DMS153 (cell line): Measurements from ENCODE around the gene KCTD5.
"Not testable (repeated sequence)": the region's sequence is repeated elsewhere in the genome, so short reads cannot be mapped to it uniquely, and the experiment has no call there.

Experiments used
- DNase-seq: peaks from one replicate; lab custom pipeline; 2025; lab: John Stamatoyannopoulos, UW

Gene KCTD5

DNA sequence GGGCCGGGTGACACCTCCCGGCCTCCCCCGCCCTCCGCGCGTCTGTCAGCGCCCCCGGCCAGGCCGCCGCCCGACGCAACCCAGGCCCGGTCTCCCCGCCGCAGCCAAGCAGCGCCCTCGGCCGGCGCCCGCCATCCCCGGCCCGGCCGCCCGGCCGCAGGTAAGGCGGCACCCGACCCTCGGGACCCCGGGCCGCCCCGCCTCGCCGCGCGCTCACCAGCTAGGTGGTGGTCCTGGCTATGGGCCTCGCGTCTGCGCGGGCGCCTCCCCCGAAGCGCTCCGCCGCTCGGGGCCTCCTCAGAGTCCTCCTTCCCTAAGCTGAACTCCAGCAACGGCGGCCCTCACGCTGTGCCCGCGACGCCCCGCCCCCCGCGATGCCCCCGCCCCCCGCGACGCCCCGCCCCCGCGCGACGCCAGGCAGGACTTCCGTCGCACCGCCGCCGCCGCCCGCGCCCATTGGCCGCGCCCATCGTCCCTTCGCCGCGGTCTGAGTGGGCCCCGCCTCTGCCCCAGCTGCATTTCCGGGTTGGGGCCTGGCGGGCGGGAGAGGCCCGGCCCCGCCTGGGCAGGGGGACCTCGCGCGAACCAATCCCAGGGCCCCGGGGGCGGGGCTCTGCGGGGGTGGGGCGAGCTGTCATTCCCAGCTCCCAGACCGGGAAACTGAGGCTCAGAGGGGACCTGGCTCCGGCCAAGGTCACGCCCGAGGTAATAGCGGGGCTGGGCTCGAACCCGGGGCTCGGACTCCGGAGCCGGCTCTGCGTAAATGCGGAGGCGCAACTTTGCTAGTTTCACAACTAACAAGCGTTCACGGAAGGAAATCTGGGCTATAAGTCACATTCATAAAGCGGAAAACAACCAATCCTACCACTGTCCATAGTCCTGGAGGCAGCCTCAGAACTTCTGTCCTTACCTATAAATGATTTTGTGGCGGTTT, 9.0 kb upstream of the KCTD5 start:
- DNase-seq = peak; percentile 81

- DNase-seq = no peak
Measured at GRCh38 chr16:2675021-2675420, 7.3 kb upstream of the KCTD5 start.

DNA sequence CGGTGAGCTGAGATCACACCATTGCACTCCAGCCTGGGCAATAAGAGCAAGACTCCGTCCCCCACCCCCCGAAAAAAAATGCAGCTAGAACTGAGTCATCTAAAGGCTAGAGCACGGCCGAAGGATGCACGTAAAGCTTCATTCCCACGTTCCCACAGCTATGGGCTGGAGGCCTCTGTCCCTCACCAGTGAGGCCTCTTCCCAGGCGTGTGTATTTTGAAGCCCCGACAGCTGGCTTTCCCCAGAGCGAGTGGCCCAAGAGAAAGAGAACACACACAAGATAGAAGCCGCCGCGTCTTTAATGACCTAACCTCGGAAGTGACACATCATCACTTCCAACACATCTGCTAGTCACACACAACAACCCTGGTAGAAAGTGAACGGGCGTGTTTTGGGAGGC, 6.6 kb upstream of the KCTD5 start:
- no peak for DNase-seq

DNA sequence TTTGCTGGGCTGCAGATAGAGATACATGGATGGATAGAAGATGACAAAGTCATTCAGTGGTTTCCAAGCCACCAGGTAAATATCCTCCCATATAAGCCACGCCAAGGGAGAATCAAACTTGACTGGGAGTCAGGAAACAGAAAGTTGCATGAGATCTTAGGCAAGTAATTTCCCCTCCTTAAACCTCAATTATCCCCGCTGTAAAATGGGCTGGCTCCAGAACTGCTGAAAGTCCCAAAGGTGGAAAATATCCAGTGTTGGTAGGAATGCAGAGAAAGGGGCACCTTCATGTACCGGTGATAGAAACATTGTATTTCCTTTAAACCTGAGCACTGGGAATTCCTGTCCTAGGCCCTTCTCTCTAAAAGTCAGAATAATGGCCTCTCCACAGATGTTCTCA, 5.4 kb upstream of the KCTD5 start:
- not testable (repeated sequence) for DNase-seq

GRCh38 chr16:2678206-2678965, 3.9 kb upstream of the KCTD5 start:
- DNase-seq = not testable (repeated sequence)

DNA sequence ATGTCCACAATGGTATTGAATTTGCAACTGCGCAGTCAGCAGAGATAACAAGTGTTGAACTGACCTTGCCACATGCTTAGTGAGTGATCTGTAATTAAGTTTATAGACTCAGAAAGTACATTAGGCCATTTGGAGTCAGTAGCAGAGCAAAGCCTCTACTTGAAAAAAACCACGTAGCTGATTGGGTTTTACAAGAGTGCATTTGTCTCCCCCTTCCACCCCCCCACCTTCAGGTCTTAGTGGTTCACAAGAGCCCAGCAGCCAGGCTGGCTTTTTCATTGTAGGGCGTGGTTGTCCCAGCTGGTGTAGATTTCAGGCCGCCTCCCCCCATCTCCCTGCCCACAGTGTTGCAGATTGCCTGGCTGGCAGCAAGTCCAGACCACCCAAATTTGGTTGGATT, 2.4 kb upstream of the KCTD5 start:
- not testable (repeated sequence) for DNase-seq

DNA sequence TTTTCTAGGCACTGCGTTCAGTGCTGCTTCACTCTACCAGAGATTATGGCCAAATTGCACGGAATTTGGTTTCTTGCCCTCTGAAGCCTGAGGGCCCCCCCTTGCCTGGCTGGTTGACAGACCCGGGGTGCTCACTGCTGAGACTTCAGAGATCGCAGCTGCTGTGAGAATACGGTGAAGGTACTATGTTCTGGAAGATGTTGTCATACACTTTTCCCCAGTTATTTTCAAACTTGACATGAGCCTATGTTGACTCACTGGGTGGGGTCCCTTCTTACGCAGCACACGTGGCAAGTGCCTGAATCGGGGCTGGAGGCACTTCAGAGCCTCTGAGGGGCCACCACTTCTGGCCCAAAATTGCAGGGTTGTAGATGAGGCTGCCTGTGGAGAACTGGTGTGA, 2.0 kb upstream of the KCTD5 start:
- not testable (repeated sequence) for DNase-seq

- DNase-seq = not testable (repeated sequence)
Measured at GRCh38 chr16:2683041-2683440, 718 bp downstream of the KCTD5 start.

- not testable (repeated sequence) for DNase-seq
Measured at GRCh38 chr16:2686075-2686474, 3.8 kb downstream of the KCTD5 start.

GRCh38 chr16:2686912-2687507, 4.7 kb downstream of the KCTD5 start:
- no peak for DNase-seq

GRCh38 chr16:2687531-2688308, 5.4 kb downstream of the KCTD5 start:
- no peak for DNase-seq

GRCh38 chr16:2689422-2689821, 7.1 kb downstream of the KCTD5 start:
- DNase-seq = not testable (repeated sequence)

- no peak for DNase-seq
Measured at GRCh38 chr16:2689968-2690801, 7.9 kb downstream of the KCTD5 start.

DNA sequence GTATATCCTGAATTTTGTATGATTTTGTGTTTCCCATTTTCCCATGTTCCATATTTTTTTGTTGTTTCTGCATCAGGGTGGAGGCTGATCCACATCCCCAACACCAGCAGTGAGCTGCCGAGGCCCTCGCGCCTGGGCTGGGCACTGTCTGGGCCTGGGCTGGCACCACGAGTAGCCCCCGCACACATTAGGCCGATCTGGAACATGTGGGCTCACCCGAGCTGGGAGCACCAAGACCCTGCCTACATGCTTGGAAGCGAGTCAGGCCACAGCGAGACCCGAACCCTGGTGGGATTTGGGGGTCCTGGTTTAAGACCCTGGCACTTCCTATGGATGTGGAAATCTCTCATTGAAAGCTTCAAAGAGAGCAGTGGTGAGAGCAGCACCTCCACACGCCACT, 8.5 kb downstream of the KCTD5 start:
- no peak for DNase-seq

DNA sequence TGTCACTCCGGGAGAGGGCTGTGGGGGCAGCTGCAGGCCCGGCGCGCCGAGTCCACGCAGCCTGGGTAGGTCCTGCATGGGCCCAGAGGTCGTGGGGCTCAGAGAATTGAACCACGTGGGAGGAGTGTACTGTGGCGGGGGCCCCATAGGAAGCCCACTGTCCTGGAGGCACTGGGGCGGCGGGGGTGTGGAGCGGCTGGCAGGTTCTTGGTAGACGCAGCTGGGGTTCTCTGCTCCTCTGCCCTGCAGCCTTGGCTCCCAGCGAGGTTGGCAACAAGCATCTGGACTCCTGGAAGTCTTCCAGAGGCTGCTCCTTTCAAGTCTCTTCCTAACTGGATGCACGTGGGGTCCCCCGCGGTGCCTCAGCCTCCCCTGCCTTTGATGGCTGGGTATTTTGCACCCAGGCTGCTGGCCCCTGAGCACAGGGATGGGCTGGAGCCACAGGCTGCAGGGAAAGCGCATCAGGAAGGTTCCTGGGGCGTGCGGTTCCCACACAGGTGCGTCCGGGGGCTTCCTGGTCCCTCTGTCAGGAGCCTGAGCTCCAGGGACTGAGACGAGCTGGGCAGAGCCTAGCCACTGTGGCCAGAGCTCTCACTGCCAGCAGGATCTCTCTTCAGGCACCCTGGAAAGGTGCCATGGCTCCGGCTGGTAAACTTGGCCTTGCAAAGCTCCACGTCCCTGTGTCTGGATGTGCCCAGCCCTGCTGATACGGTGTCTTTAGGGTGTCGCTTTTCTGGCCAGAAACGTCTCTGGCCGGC, 9.3 kb downstream of the KCTD5 start:
- DNase-seq = no peak

GRCh38 chr16:2692251-2692947, 10.1 kb downstream of the KCTD5 start:
- DNase-seq = no peak

DNA sequence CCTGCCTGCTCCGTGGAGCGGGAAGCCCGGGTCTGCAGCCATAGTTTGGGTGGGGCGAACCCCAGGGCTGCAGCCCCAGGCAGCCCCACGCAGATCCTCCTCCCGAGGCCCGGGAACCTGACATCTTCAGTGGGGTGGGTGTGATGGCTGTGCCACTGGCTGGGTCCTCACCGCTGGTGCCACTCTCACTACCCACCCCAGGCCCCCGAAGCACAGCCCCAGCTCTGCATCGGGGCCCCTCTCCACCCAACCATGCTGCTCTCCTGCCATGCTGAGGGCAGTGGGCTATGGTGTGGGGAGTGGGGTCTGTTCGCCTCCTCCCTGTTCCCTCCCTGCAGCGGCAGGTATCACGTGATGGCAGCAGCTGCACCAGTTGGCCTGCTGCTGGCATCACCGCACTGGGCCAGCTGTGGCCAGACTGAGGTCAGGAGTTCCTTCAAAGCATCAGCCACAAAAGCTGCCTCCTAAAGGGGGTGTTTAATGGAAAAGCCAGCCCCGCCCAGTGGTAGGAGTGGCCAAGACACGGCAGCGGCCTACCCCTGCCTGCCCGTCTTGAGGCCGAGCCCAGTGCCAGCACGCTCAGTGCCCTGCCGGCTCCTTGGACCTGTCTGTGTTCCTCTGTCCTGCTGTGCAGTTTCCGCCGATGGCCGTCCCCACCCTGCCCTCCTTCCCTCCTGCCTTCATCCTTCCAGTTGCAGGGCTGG, 10.8 kb downstream of the KCTD5 start:
- no peak for DNase-seq

DNA sequence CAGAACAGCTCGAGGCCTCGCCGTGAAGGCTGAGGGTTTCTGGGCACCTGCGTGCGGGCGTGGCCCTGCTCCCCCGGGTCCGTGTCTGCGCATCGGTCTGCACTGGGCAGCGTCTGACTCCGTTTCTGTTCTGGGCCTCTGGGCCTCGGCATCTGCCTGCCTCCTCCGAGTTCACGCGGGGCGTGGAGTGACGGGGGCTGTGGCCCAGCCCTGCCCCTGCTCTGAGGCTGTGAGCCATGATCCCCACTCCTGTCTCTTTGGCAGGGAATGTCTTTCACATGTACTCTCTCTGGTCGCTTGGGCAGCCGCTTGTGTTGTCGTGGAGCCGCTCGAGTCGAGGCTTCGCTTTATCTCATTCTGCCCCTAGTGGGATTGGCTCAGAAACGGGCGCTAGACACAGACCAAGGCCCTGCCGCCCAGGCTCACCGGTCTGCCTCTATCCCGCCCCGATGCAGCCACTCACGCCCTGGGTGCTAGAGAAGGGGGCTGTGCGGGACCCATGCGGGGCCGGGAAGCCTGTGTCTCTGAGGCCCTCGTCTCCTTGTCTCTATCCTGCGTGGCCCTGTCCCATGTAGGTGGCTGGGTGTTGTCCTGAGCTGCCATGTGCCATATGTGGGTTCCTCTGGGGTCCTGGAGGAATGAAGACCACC, 14.4 kb downstream of the KCTD5 start:
- not testable (repeated sequence) for DNase-seq
